Stimulated activated naive CD8-positive, alpha-beta T cell treated with anti-CD3 and anti-CD28 coated beads, Interleukin-15, Interleukin-2, amounts not matched to agents 100 U/mL and 50 U/mL, for 24 hours (primary cell): ENCODE measurements around the gene GRIA4.
"Not testable (repeated sequence)": the region's sequence is repeated elsewhere in the genome, so short reads cannot be mapped to it uniquely, and the experiment has no call there.

Experiments
- ATAC-seq: fragments of 150-1000 bp; cut with Tn5 transposase; one replicate; pipeline ENCODE4 v1.10.0; 2021
- DNase-seq: peaks from one replicate; pipeline ENCODE4 v3.0.0; 2021

The GRIA4 gene

GRCh38 chr11:105860105-105860504 lies 250.2 kb downstream of the GRIA4 start:
- DNase-seq (no peak), ATAC-seq (no peak)

- no peak for DNase-seq
- no peak for ATAC-seq
Measured at GRCh38 chr11:105861225-105861624, 251.4 kb downstream of the GRIA4 start.

- ATAC-seq (no peak), DNase-seq (no peak)
Measured at GRCh38 chr11:105862736-105863367, 253.0 kb downstream of the GRIA4 start.

- ATAC-seq (no peak), DNase-seq (no peak)
Measured at GRCh38 chr11:105863523-105863922, 253.7 kb downstream of the GRIA4 start.

- ATAC-seq (no peak), DNase-seq (no peak)
Measured at GRCh38 chr11:105867742-105868141, 257.9 kb downstream of the GRIA4 start.

- DNase-seq (no peak), ATAC-seq (no peak)
Measured at GRCh38 chr11:105868762-105869285, 259.0 kb downstream of the GRIA4 start.

- ATAC-seq (no peak), DNase-seq (no peak)
Measured at GRCh38 chr11:105870516-105871113, 260.7 kb downstream of the GRIA4 start.

GRCh38 chr11:105878510-105878909 lies 268.6 kb downstream of the GRIA4 start:
- ATAC-seq (no peak), DNase-seq (no peak)

- not testable (repeated sequence) for ATAC-seq, DNase-seq
Measured at GRCh38 chr11:105878927-105879326, 269.1 kb downstream of the GRIA4 start.

- no peak for DNase-seq
- ATAC-seq, result no peak
Measured at GRCh38 chr11:105881027-105881426, 271.2 kb downstream of the GRIA4 start.

GRCh38 chr11:105884436-105884835 lies 274.6 kb downstream of the GRIA4 start:
- ATAC-seq, result no peak
- DNase-seq, result no peak

GRCh38 chr11:105891685-105892084 lies 281.8 kb downstream of the GRIA4 start:
- DNase-seq, result no peak
- ATAC-seq, result no peak

GRCh38 chr11:105897161-105897560 lies 287.3 kb downstream of the GRIA4 start:
- DNase-seq (no peak), ATAC-seq (no peak)

- DNase-seq, result no peak
- no peak for ATAC-seq
Measured at GRCh38 chr11:105899772-105900171, 289.9 kb downstream of the GRIA4 start.

GRCh38 chr11:105900515-105901035 lies 290.7 kb downstream of the GRIA4 start:
- ATAC-seq, result no peak
- DNase-seq, result no peak

- no peak for DNase-seq
- no peak for ATAC-seq
Measured at GRCh38 chr11:105903113-105903512, 293.2 kb downstream of the GRIA4 start.

- no peak for ATAC-seq
- DNase-seq, result no peak
Measured at GRCh38 chr11:105906517-105906916, 296.6 kb downstream of the GRIA4 start.

GRCh38 chr11:105907319-105907718 lies 297.4 kb downstream of the GRIA4 start:
- ATAC-seq (no peak), DNase-seq (no peak)

GRCh38 chr11:105910095-105910715 lies 300.3 kb downstream of the GRIA4 start:
- ATAC-seq, result no peak

GRCh38 chr11:105911454-105911853 lies 301.6 kb downstream of the GRIA4 start:
- DNase-seq, result no peak
- ATAC-seq, result no peak

More at GRCh38 chr11:105910095-105910715, 300.3 kb downstream of the GRIA4 start:
- no peak for DNase-seq

GRCh38 chr11:105912666-105913065 lies 302.8 kb downstream of the GRIA4 start:
- ATAC-seq (no peak), DNase-seq (no peak)

- ATAC-seq, result no peak
- no peak for DNase-seq
Measured at GRCh38 chr11:105915021-105915420, 305.1 kb downstream of the GRIA4 start.

GRCh38 chr11:105918039-105918438 lies 308.2 kb downstream of the GRIA4 start:
- no peak for ATAC-seq
- DNase-seq, result no peak
